KOPT-K1 (cell line): ENCODE data around the gene CHTF8.
A peak's percentile ranks its signal among the peaks of the same experiment; 100 is the strongest.

Experiments
- H3K27ac ChIP-seq: fragments of 200-600 bp; sonication (generic); 2 replicates; pipeline ENCODE4 v1.5.1; 2016; ENCODE audit warnings: antibody characterized with exemption, mild to moderate bottlenecking, low read depth, low read length; ENCODE audit not compliant: poor library complexity, severe bottlenecking
- H3K36me3 ChIP-seq: fragments of 200-600 bp; sonication (generic); 2 replicates; pipeline ENCODE4 v1.5.1; 2017; ENCODE audit warnings: antibody characterized with exemption, mild to moderate bottlenecking, low read length, moderate library complexity; ENCODE audit not compliant: insufficient read depth
- H3K9me3 ChIP-seq: fragments of 200-600 bp; sonication (generic); 2 replicates; pipeline ENCODE4 v1.5.1; 2017; ENCODE audit warnings: antibody characterized with exemption, low read length, mild to moderate bottlenecking; ENCODE audit not compliant: insufficient read depth, poor library complexity, severe bottlenecking

Gene CHTF8

GRCh38 chr16:69089091-69089910 lies 43.1 kb downstream of the CHTF8 start:
- peak overlapping the region; percentile 68 for H3K27ac ChIP-seq

GRCh38 chr16:69088684-69089083 lies 43.7 kb downstream of the CHTF8 start:
- H3K9me3 ChIP-seq: no peaks in the 10 kb centered on the region
- peak overlapping the region; percentile 68 for H3K27ac ChIP-seq
- no peaks in the 10 kb centered on the region; the same call in 1 of the 2 replicates for H3K36me3 ChIP-seq

More at GRCh38 chr16:69089091-69089910, 43.1 kb downstream of the CHTF8 start:
- Histone ChIP-seq H3K9me3 (no peaks in the 10 kb centered on the region), H3K36me3 (no peaks in the 10 kb centered on the region)

GRCh38 chr16:69087161-69087581 lies 45.2 kb downstream of the CHTF8 start:
- Histone ChIP-seq H3K9me3 (no peaks in the 10 kb centered on the region), H3K27ac (peak overlapping the region; percentile 68), H3K36me3 (no peaks in the 10 kb centered on the region; the same call in 1 of the 2 replicates)

- Histone ChIP-seq H3K36me3 (no peaks in the 10 kb centered on the region; the same call in 1 of the 2 replicates), H3K27ac (no peak overlapping the region), H3K9me3 (no peaks in the 10 kb centered on the region)
Observed at GRCh38 chr16:69085032-69085695, 47.2 kb downstream of the CHTF8 start.

- Histone ChIP-seq H3K27ac (no peak overlapping the region), H3K9me3 (no peaks in the 10 kb centered on the region), H3K36me3 (no peaks in the 10 kb centered on the region; the same call in 1 of the 2 replicates)
Observed at GRCh38 chr16:69084289-69084688, 48.1 kb downstream of the CHTF8 start.

- no peaks in the 10 kb centered on the region for H3K9me3 ChIP-seq
- H3K36me3 ChIP-seq: no peaks in the 10 kb centered on the region; the same call in 1 of the 2 replicates
- H3K27ac ChIP-seq: peak overlapping the region; percentile 2
Observed at GRCh38 chr16:69083306-69083941, 49.0 kb downstream of the CHTF8 start.

- Histone ChIP-seq H3K9me3 (no peaks in the 10 kb centered on the region), H3K27ac (no peak overlapping the region), H3K36me3 (no peaks in the 10 kb centered on the region; the same call in 1 of the 2 replicates)
Observed at GRCh38 chr16:69079697-69080096, 52.7 kb downstream of the CHTF8 start.

- H3K9me3 ChIP-seq: no peaks in the 10 kb centered on the region
- no peaks in the 10 kb centered on the region for H3K36me3 ChIP-seq
- no peak overlapping the region for H3K27ac ChIP-seq
Observed at GRCh38 chr16:69078073-69078472, 54.3 kb downstream of the CHTF8 start.

GRCh38 chr16:69077251-69077650 lies 55.1 kb downstream of the CHTF8 start:
- Histone ChIP-seq H3K9me3 (no peaks in the 10 kb centered on the region), H3K27ac (no peak overlapping the region), H3K36me3 (no peaks in the 10 kb centered on the region)

GRCh38 chr16:69073181-69073702 lies 59.1 kb downstream of the CHTF8 start:
- H3K36me3 ChIP-seq: no peaks in the 10 kb centered on the region
- no peaks in the 10 kb centered on the region for H3K9me3 ChIP-seq
- H3K27ac ChIP-seq: peak overlapping the region; percentile 83

- Histone ChIP-seq H3K27ac (peak overlapping the region; percentile 83), H3K36me3 (no peaks in the 10 kb centered on the region), H3K9me3 (no peaks in the 10 kb centered on the region)
Observed at GRCh38 chr16:69072640-69072974, 59.8 kb downstream of the CHTF8 start.

GRCh38 chr16:69071036-69071435 lies 61.4 kb downstream of the CHTF8 start:
- Histone ChIP-seq H3K36me3 (no peaks in the 10 kb centered on the region), H3K27ac (peak overlapping the region; percentile 83), H3K9me3 (no peaks in the 10 kb centered on the region)

- Histone ChIP-seq H3K36me3 (no peaks in the 10 kb centered on the region), H3K9me3 (no peaks in the 10 kb centered on the region), H3K27ac (no peak overlapping the region)
Observed at GRCh38 chr16:69069504-69069903, 62.9 kb downstream of the CHTF8 start.
